Small intestine (tissue), 7 donors: ENCODE data around the gene MAP7. TPM values are rescaled to one million over a fixed set of nuclear protein-coding genes. Genes with fewer than 3 reads are reported as not detected.
A peak's percentile ranks its signal among the peaks of the same experiment; 100 is the strongest.
"Not testable (repeated sequence)": the region's sequence is repeated elsewhere in the genome, so short reads cannot be mapped to it uniquely, and the experiment has no call there.

ENCODE experiments used
- DNase-seq, 2 donors: peaks; one replicate each; pipeline versions ENCODE4 v3.0.0 to v3.0.0-alpha.2; 2013
- FAIRE-seq: peaks from 2 replicates; lab custom pipeline; 2012; peaks lifted over from hg19 to GRCh38; lab: Jason Lieb, UNC
- H3K27ac ChIP-seq, 3 donors: one replicate each; pipeline ENCODE4 v1.5.1; 2013; ENCODE audit warnings: low read length in 2 of 3, mild to moderate bottlenecking in 2 of 3, control low read depth in 1 of 3, inconsistent platforms in 1 of 3, low read depth in 1 of 3, moderate library complexity in 1 of 3
- H3K27me3 ChIP-seq, 3 donors: one replicate each; pipeline ENCODE4 v1.6.1; 2013; ENCODE audit warnings: low read length in 3 of 3, inconsistent platforms in 1 of 3; ENCODE audit not compliant: control insufficient read depth in 3 of 3, insufficient read depth in 3 of 3
- H3K36me3 ChIP-seq, 3 donors: one replicate each; pipeline ENCODE4 v1.6.1; 2013; ENCODE audit warnings: low read length in 3 of 3, inconsistent platforms in 1 of 3, low read depth in 1 of 3, mild to moderate bottlenecking in 1 of 3, moderate library complexity in 1 of 3; ENCODE audit not compliant: control insufficient read depth in 3 of 3, insufficient read depth in 2 of 3
- H3K4me1 ChIP-seq, 3 donors: one replicate each; pipeline ENCODE4 v1.6.1; 2013; ENCODE audit warnings: low read length in 2 of 3, inconsistent platforms in 1 of 3, low read depth in 1 of 3, mild to moderate bottlenecking in 1 of 3, moderate library complexity in 1 of 3; ENCODE audit not compliant: control insufficient read depth in 3 of 3, insufficient read depth in 2 of 3
- H3K4me3 ChIP-seq, 3 donors: one replicate each; pipeline ENCODE4 v1.5.1; 2013; ENCODE audit warnings: low read length in 3 of 3, control low read depth in 1 of 3, inconsistent platforms in 1 of 3, low read depth in 1 of 3, mild to moderate bottlenecking in 1 of 3, moderate library complexity in 1 of 3
- H3K9me3 ChIP-seq, 2 donors: one replicate each; pipeline ENCODE4 v1.6.1; 2013; ENCODE audit warnings: low read depth in 1 of 2, low read length in 1 of 2; ENCODE audit not compliant: control insufficient read depth in 2 of 2, insufficient read depth in 1 of 2
- WGBS, 3 donors: extraction: QIAGEN DNeasy Blood & Tissue Kit; methylation state at CpG; one replicate each; pipeline ENCODE4 v1.1.7; 2013; 5-methylcytosine and 5-hydroxymethylcytosine counted together
- polyA plus RNA-seq, 4 donors: library from polyadenylated mRNA; stranded (reverse) in 3 of 4; unstranded in 1 of 4; fragments of 200-250 nt in 3 of 4; fragments of 120-200 nt in 1 of 4; gene quantifications; one replicate each; pipeline versions ENCODE4 v1.2.1 to v1.2.3, GENCODE V29; 2013
- donor health status: healthy with polysubstance abuse.
- donor health status: control.
- donor health status: control.
- donor health status: Bipolar disorder and iron deficiency.
- donor health status: healthy.

MAP7 gene
- polyA plus RNA-seq, 4 donors = 18.3 to 45.6 (median 21.4) TPM

GRCh38 chr6:136483005-136483404, 67.2 kb downstream of the MAP7 start:
- WGBS, 3 donors = 89 to 95% (median 93%) methylated on average over 2 of the region's 2 CpGs
- H3K27ac ChIP-seq, H3K36me3 ChIP-seq, FAIRE-seq, DNase-seq, H3K4me1 ChIP-seq, H3K4me3 ChIP-seq, H3K9me3 ChIP-seq, H3K27me3 ChIP-seq: not testable (repeated sequence)

- FAIRE-seq (no peak), DNase-seq (no peak)
- Histone ChIP-seq H3K36me3 (no peaks in the 10 kb centered on the region), H3K4me3 (no peak overlapping the region), H3K27me3 (no peaks in the 10 kb centered on the region), H3K4me1 (no peaks in the 10 kb centered on the region), H3K9me3 (no peaks in the 10 kb centered on the region), H3K27ac (no peak overlapping the region)
Observed at GRCh38 chr6:136477548-136477947, 72.7 kb downstream of the MAP7 start.

GRCh38 chr6:136475686-136476085, 74.5 kb downstream of the MAP7 start:
- no peaks in the 10 kb centered on the region for H3K9me3 ChIP-seq
- WGBS, 3 donors = 88 to 90% (median 90%) methylated on average over 4 of the region's 4 CpGs
- no peak for FAIRE-seq

GRCh38 chr6:136474241-136474640, 76.0 kb downstream of the MAP7 start:
- whole genome bisulfite sequencing, 3 donors = 85 to 94% (median 93%) methylated on average over 6 of the region's 6 CpGs
- no peaks in the 10 kb centered on the region for H3K9me3 ChIP-seq
- H3K27me3 ChIP-seq = no peaks in the 10 kb centered on the region
- no peak for FAIRE-seq
- no peak for DNase-seq
- no peak overlapping the region for H3K27ac ChIP-seq
- no peak overlapping the region for H3K4me3 ChIP-seq
- no peaks in the 10 kb centered on the region for H3K4me1 ChIP-seq
- H3K36me3 ChIP-seq = no peaks in the 10 kb centered on the region

More at GRCh38 chr6:136475686-136476085, 74.5 kb downstream of the MAP7 start:
- Histone ChIP-seq H3K27me3 (no peaks in the 10 kb centered on the region), H3K27ac (no peak overlapping the region), H3K36me3 (no peaks in the 10 kb centered on the region), H3K4me3 (no peak overlapping the region), H3K4me1 (no peaks in the 10 kb centered on the region)
- DNase-seq = no peak

GRCh38 chr6:136471922-136472321, 78.3 kb downstream of the MAP7 start:
- 88 to 96% (median 94%) methylated on average over 1 of the region's 1 CpG for WGBS, 3 donors
- Histone ChIP-seq H3K4me3 (no peak overlapping the region), H3K36me3 (no peaks in the 10 kb centered on the region), H3K27me3 (no peaks in the 10 kb centered on the region), H3K9me3 (no peaks in the 10 kb centered on the region), H3K4me1 (no peaks in the 10 kb centered on the region), H3K27ac (no peak overlapping the region)
- DNase-seq (no peak), FAIRE-seq (no peak)

- FAIRE-seq = no peak
- H3K4me1 ChIP-seq = no peaks in the 10 kb centered on the region
- peak; percentile 9 to 13 for DNase-seq
Observed at GRCh38 chr6:136471372-136471771, 78.8 kb downstream of the MAP7 start.

GRCh38 chr6:136470044-136470443, 80.2 kb downstream of the MAP7 start:
- 85 to 87% (median 85%) methylated on average over 5 of the region's 5 CpGs for WGBS, 3 donors
- Histone ChIP-seq H3K27me3 (no peaks in the 10 kb centered on the region), H3K4me3 (no peak overlapping the region), H3K36me3 (no peaks in the 10 kb centered on the region), H3K9me3 (no peaks in the 10 kb centered on the region), H3K4me1 (no peaks in the 10 kb centered on the region), H3K27ac (no peak overlapping the region)
- FAIRE-seq (no peak), DNase-seq (no peak)

More at GRCh38 chr6:136471372-136471771, 78.8 kb downstream of the MAP7 start:
- Histone ChIP-seq H3K4me3 (no peak overlapping the region), H3K27me3 (no peaks in the 10 kb centered on the region), H3K9me3 (no peaks in the 10 kb centered on the region), H3K36me3 (no peaks in the 10 kb centered on the region), H3K27ac (no peak overlapping the region)
- WGBS, 3 donors = 37 to 44% (median 39%) methylated on average over 5 of the region's 5 CpGs

- H3K4me1 ChIP-seq = no peaks in the 10 kb centered on the region
- H3K36me3 ChIP-seq = no peaks in the 10 kb centered on the region
- no peak overlapping the region for H3K4me3 ChIP-seq
- 81 to 93% (median 87%) methylated on average over 2 of the region's 2 CpGs for WGBS, 3 donors
- H3K27me3 ChIP-seq = no peaks in the 10 kb centered on the region
- H3K27ac ChIP-seq = no peak overlapping the region
- no peak for FAIRE-seq
- no peaks in the 10 kb centered on the region for H3K9me3 ChIP-seq
- no peak for DNase-seq
Observed at GRCh38 chr6:136469154-136469553, 81.1 kb downstream of the MAP7 start.

- Histone ChIP-seq H3K4me1 (no peaks in the 10 kb centered on the region), H3K9me3 (no peaks in the 10 kb centered on the region), H3K36me3 (no peaks in the 10 kb centered on the region), H3K4me3 (no peak overlapping the region), H3K27me3 (no peaks in the 10 kb centered on the region), H3K27ac (no peak overlapping the region)
- 90 to 97% (median 96%) methylated on average over 3 of the region's 3 CpGs for WGBS, 3 donors
- DNase-seq = no peak
- no peak for FAIRE-seq
Observed at GRCh38 chr6:136468711-136469110, 81.5 kb downstream of the MAP7 start.
